ENCODE data around the gene GALNT12. TPM values are rescaled to one million over a fixed set of nuclear protein-coding genes. Genes with fewer than 3 reads are reported as not detected.

GALNT12 gene
- total and polyA plus RNA-seq, 2 donors: 6.7 to 7.3 TPM

GRCh38 chr9:98789483-98790133 is 17.9 kb upstream of the GALNT12 start:
- no peaks in the 10 kb centered on the region for H3K9me3 ChIP-seq (ENCODE audit: control insufficient read depth in 2 of 2, insufficient read depth in 1 of 2, low read length in 1 of 2)
- no peak for DNase-seq (ENCODE audit: low read depth in 6 of 9, low spot score in 9 of 9)
- WGBS: over 99% methylated on average over 5 of the region's 5 CpGs
- H3K27me3 ChIP-seq (ENCODE audit: control insufficient read depth in 2 of 2, insufficient read depth in 1 of 2, low read length in 1 of 2): no peaks in the 10 kb centered on the region
- H3K27ac ChIP-seq (ENCODE audit: low read depth in 1 of 2, low read length in 1 of 2): no peak overlapping the region
- no peak overlapping the region for H3K4me3 ChIP-seq (ENCODE audit: low read length in 2 of 2)
- peaks cover 0 to 4% of the 10 kb centered on the region in 2 donors for H3K4me1 ChIP-seq (ENCODE audit: control insufficient read depth in 2 of 2, insufficient read depth in 2 of 2, low read length in 2 of 2)
- H3K36me3 ChIP-seq (ENCODE audit: control insufficient read depth in 2 of 2, insufficient read depth in 2 of 2, low read length in 1 of 2): peaks cover 0 to 10% of the 10 kb centered on the region in 2 donors

GRCh38 chr9:98790134-98790841 is 17.2 kb upstream of the GALNT12 start:
- Histone ChIP-seq H3K9me3 (ENCODE audit: control insufficient read depth in 2 of 2, insufficient read depth in 1 of 2, low read length in 1 of 2) (no peaks in the 10 kb centered on the region), H3K36me3 (ENCODE audit: control insufficient read depth in 2 of 2, insufficient read depth in 2 of 2, low read length in 1 of 2) (peaks cover 0 to 10% of the 10 kb centered on the region in 2 donors), H3K27ac (ENCODE audit: low read depth in 1 of 2, low read length in 1 of 2) (no peak overlapping the region), H3K27me3 (ENCODE audit: control insufficient read depth in 2 of 2, insufficient read depth in 1 of 2, low read length in 1 of 2) (peaks cover 0 to under 1% of the 10 kb centered on the region in 2 donors), H3K4me3 (ENCODE audit: low read length in 2 of 2) (no peak overlapping the region), H3K4me1 (ENCODE audit: control insufficient read depth in 2 of 2, insufficient read depth in 2 of 2, low read length in 2 of 2) (peaks cover 0 to 4% of the 10 kb centered on the region in 2 donors)
- WGBS: 97% methylated on average over 25 of the region's 25 CpGs
- DNase-seq (ENCODE audit: low read depth in 6 of 9, low spot score in 9 of 9): no peak

- DNase-seq (ENCODE audit: low read depth in 6 of 9, low spot score in 9 of 9): peak in 4 of 9 donors; percentile 29 to 53 (median 46)
- Histone ChIP-seq H3K36me3 (ENCODE audit: control insufficient read depth in 2 of 2, insufficient read depth in 2 of 2, low read length in 1 of 2) (peaks cover 0 to 10% of the 10 kb centered on the region in 2 donors), H3K27me3 (ENCODE audit: control insufficient read depth in 2 of 2, insufficient read depth in 1 of 2, low read length in 1 of 2) (peaks cover 0 to 4% of the 10 kb centered on the region in 2 donors), H3K4me1 (ENCODE audit: control insufficient read depth in 2 of 2, insufficient read depth in 2 of 2, low read length in 2 of 2) (peaks cover 0 to 8% of the 10 kb centered on the region in 2 donors), H3K9me3 (ENCODE audit: control insufficient read depth in 2 of 2, insufficient read depth in 1 of 2, low read length in 1 of 2) (no peaks in the 10 kb centered on the region), H3K4me3 (ENCODE audit: low read length in 2 of 2) (no peak overlapping the region), H3K27ac (ENCODE audit: low read depth in 1 of 2, low read length in 1 of 2) (no peak overlapping the region)
- WGBS: 73% methylated on average over 10 of the region's 10 CpGs
These were observed 16.4 kb upstream of the GALNT12 start for GRCh38 chr9:98790842-98791607.

GRCh38 chr9:98791608-98792490 is 15.6 kb upstream of the GALNT12 start:
- no peak overlapping the region for H3K4me3 ChIP-seq (ENCODE audit: low read length in 2 of 2)
- no peak overlapping the region for H3K27ac ChIP-seq (ENCODE audit: low read depth in 1 of 2, low read length in 1 of 2)
- no peak for DNase-seq (ENCODE audit: low read depth in 6 of 9, low spot score in 9 of 9)
- H3K9me3 ChIP-seq (ENCODE audit: control insufficient read depth in 2 of 2, insufficient read depth in 1 of 2, low read length in 1 of 2): no peaks in the 10 kb centered on the region
- H3K4me1 ChIP-seq (ENCODE audit: control insufficient read depth in 2 of 2, insufficient read depth in 2 of 2, low read length in 2 of 2): peaks cover 0 to 12% of the 10 kb centered on the region in 2 donors
- peaks cover 0 to 10% of the 10 kb centered on the region in 2 donors for H3K36me3 ChIP-seq (ENCODE audit: control insufficient read depth in 2 of 2, insufficient read depth in 2 of 2, low read length in 1 of 2)
- 93% methylated on average over 18 of the region's 18 CpGs for whole genome bisulfite sequencing
- peaks cover 0 to 8% of the 10 kb centered on the region in 2 donors for H3K27me3 ChIP-seq (ENCODE audit: control insufficient read depth in 2 of 2, insufficient read depth in 1 of 2, low read length in 1 of 2)

GRCh38 chr9:98793031-98793430 is 14.4 kb upstream of the GALNT12 start:
- no peak overlapping the region for H3K4me3 ChIP-seq (ENCODE audit: low read length in 2 of 2)
- H3K9me3 ChIP-seq (ENCODE audit: control insufficient read depth in 2 of 2, insufficient read depth in 1 of 2, low read length in 1 of 2): no peaks in the 10 kb centered on the region
- H3K36me3 ChIP-seq (ENCODE audit: control insufficient read depth in 2 of 2, insufficient read depth in 2 of 2, low read length in 1 of 2): peaks cover 0 to 10% of the 10 kb centered on the region in 2 donors
- no peak overlapping the region for H3K27ac ChIP-seq (ENCODE audit: low read depth in 1 of 2, low read length in 1 of 2)
- peaks cover 2 to 11% of the 10 kb centered on the region in 2 donors for H3K27me3 ChIP-seq (ENCODE audit: control insufficient read depth in 2 of 2, insufficient read depth in 1 of 2, low read length in 1 of 2)
- 96% methylated on average over 2 of the region's 2 CpGs for WGBS
- no peak for DNase-seq (ENCODE audit: low read depth in 6 of 9, low spot score in 9 of 9)
- H3K4me1 ChIP-seq (ENCODE audit: control insufficient read depth in 2 of 2, insufficient read depth in 2 of 2, low read length in 2 of 2): peaks cover 0 to 15% of the 10 kb centered on the region in 2 donors

- 100% methylated on average over 3 of the region's 3 CpGs for WGBS
- Histone ChIP-seq H3K36me3 (ENCODE audit: control insufficient read depth in 2 of 2, insufficient read depth in 2 of 2, low read length in 1 of 2) (peaks cover 0 to 8% of the 10 kb centered on the region in 2 donors), H3K4me1 (ENCODE audit: control insufficient read depth in 2 of 2, insufficient read depth in 2 of 2, low read length in 2 of 2) (peaks cover 0 to 15% of the 10 kb centered on the region in 2 donors), H3K27ac (ENCODE audit: low read depth in 1 of 2, low read length in 1 of 2) (no peak overlapping the region), H3K4me3 (ENCODE audit: low read length in 2 of 2) (no peak overlapping the region), H3K27me3 (ENCODE audit: control insufficient read depth in 2 of 2, insufficient read depth in 1 of 2, low read length in 1 of 2) (peaks cover 2 to 11% of the 10 kb centered on the region in 2 donors), H3K9me3 (ENCODE audit: control insufficient read depth in 2 of 2, insufficient read depth in 1 of 2, low read length in 1 of 2) (no peaks in the 10 kb centered on the region)
- DNase-seq (ENCODE audit: low read depth in 6 of 9, low spot score in 9 of 9): no peak
These were observed 12.7 kb upstream of the GALNT12 start for GRCh38 chr9:98794802-98795201.

GRCh38 chr9:98795295-98795955 is 12.0 kb upstream of the GALNT12 start:
- no peak for DNase-seq (ENCODE audit: low read depth in 6 of 9, low spot score in 9 of 9)
- 81% methylated on average over 12 of the region's 12 CpGs for WGBS

GRCh38 chr9:98795970-98796363 is 11.5 kb upstream of the GALNT12 start:
- Histone ChIP-seq H3K27me3 (ENCODE audit: control insufficient read depth in 2 of 2, insufficient read depth in 1 of 2, low read length in 1 of 2) (peaks cover 2 to 11% of the 10 kb centered on the region in 2 donors), H3K4me3 (ENCODE audit: low read length in 2 of 2) (peak overlapping the region; percentile 17 to 67), H3K4me1 (ENCODE audit: control insufficient read depth in 2 of 2, insufficient read depth in 2 of 2, low read length in 2 of 2) (peaks cover 0 to 15% of the 10 kb centered on the region in 2 donors), H3K36me3 (ENCODE audit: control insufficient read depth in 2 of 2, insufficient read depth in 2 of 2, low read length in 1 of 2) (no peaks in the 10 kb centered on the region), H3K9me3 (ENCODE audit: control insufficient read depth in 2 of 2, insufficient read depth in 1 of 2, low read length in 1 of 2) (no peaks in the 10 kb centered on the region), H3K27ac (ENCODE audit: low read depth in 1 of 2, low read length in 1 of 2) (no peak overlapping the region)
- peak in 1 of 9 donors; percentile 32 for DNase-seq (ENCODE audit: low read depth in 6 of 9, low spot score in 9 of 9)
- WGBS: 1% methylated on average over 48 of the region's 48 CpGs

More at GRCh38 chr9:98795295-98795955, 12.0 kb upstream of the GALNT12 start:
- Histone ChIP-seq H3K36me3 (ENCODE audit: control insufficient read depth in 2 of 2, insufficient read depth in 2 of 2, low read length in 1 of 2) (peaks cover 0 to 2% of the 10 kb centered on the region in 2 donors), H3K27me3 (ENCODE audit: control insufficient read depth in 2 of 2, insufficient read depth in 1 of 2, low read length in 1 of 2) (peaks cover 2 to 11% of the 10 kb centered on the region in 2 donors), H3K27ac (ENCODE audit: low read depth in 1 of 2, low read length in 1 of 2) (no peak overlapping the region), H3K9me3 (ENCODE audit: control insufficient read depth in 2 of 2, insufficient read depth in 1 of 2, low read length in 1 of 2) (no peaks in the 10 kb centered on the region), H3K4me3 (ENCODE audit: low read length in 2 of 2) (peak overlapping the region; percentile 17 to 67), H3K4me1 (ENCODE audit: control insufficient read depth in 2 of 2, insufficient read depth in 2 of 2, low read length in 2 of 2) (peaks cover 0 to 15% of the 10 kb centered on the region in 2 donors)

All from thymus (tissue), 11 donors.